ENCODE data around the gene CFAP221. TPM values are rescaled to one million over a fixed set of nuclear protein-coding genes. Genes with fewer than 3 reads are reported as not detected.

CFAP221 gene
- total RNA-seq, 2 donors from 2014 or later: 12.2 to 21.5 TPM

DNA sequence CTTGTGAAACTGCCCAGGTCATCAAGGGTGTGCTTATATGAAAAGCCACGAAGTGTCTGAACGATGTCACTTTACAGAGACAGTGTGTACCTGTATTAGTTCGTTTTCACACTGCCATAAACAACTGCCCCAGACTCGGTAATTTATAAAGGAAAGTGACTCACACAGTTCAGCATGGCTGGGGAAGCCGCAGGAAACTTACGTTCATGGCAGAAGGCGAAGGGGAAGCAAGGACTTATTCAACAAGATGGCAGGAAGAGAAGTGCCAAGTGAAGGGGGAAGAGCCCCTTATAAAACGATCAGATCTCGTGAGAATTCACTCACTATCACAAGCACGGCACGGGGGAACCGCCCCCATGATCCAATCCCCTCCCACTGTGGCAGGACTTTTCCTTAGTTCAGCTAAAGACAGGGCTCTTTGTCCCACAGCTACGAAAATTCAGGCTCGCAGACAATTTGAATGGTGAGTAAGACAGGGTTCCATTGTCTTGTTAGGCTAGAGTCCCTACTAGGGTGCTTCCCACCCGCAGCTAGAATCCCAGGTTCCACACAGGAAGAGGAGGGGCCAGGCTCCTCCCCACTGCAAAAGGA, 154.9 kb downstream of the CFAP221 start:
- Histone ChIP-seq H3K4me1 (peaks cover 23% of the 10 kb centered on the region), H3K27me3 (no peaks in the 10 kb centered on the region), H3K4me3 (no peak overlapping the region), H3K9me3 (no peaks in the 10 kb centered on the region), H3K27ac (no peak overlapping the region), H3K36me3 (replicated peaks in 1 of 2; ENCODE audit: insufficient read depth in 1 of 2, low read depth in 2 of 2) (no peaks in the 10 kb centered on the region)
- DNase-seq: no peak
- intact Hi-C loops (cut with DNase I): no loop called here
- no peak for ATAC-seq
- 66 to 67% methylated on average over 14 to 15 of the region's 15 CpGs for WGBS, 2 donors
- TF ChIP-seq, protein P1, sequence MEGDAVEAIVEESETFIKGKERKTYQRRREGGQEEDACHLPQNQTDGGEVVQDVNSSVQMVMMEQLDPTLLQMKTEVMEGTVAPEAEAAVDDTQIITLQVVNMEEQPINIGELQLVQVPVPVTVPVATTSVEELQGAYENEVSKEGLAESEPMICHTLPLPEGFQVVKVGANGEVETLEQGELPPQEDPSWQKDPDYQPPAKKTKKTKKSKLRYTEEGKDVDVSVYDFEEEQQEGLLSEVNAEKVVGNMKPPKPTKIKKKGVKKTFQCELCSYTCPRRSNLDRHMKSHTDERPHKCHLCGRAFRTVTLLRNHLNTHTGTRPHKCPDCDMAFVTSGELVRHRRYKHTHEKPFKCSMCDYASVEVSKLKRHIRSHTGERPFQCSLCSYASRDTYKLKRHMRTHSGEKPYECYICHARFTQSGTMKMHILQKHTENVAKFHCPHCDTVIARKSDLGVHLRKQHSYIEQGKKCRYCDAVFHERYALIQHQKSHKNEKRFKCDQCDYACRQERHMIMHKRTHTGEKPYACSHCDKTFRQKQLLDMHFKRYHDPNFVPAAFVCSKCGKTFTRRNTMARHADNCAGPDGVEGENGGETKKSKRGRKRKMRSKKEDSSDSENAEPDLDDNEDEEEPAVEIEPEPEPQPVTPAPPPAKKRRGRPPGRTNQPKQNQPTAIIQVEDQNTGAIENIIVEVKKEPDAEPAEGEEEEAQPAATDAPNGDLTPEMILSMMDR (IDR thresholded peaks at IDR 0.05): no peak
- no peak for TF ChIP-seq POLR2A (IDR thresholded peaks at IDR 0.05)

DNA sequence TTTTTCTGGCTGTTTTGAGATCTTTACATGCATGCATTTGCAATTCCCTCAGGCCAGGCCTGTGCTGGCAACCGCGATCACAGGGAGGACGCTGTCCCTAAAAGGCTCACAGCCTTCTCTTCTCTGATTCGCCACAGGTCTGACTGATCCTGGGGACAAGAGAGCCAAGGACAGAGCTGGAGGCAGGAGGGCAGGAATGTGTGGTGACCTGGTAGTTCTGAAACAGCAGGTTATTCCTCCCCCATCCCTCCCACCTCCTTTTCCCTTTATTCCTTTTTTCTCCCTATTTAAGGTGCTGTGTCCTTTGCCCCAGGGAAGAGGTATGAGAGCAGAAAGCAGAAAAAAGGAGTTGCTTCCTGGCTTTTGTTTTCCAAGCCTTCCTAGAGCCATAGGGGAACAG, 156.6 kb downstream of the CFAP221 start:
- H3K27ac ChIP-seq: no peak overlapping the region
- TF ChIP-seq POLR2A (IDR thresholded peaks at IDR 0.05): no peak
- TF ChIP-seq, protein P1 (IDR thresholded peaks at IDR 0.05): no peak
- intact Hi-C loops (cut with DNase I): loop anchor here (5.0 kb wide), 1 partner anchor 471 kb away; no protein-coding TSS in a partner anchor

DNA sequence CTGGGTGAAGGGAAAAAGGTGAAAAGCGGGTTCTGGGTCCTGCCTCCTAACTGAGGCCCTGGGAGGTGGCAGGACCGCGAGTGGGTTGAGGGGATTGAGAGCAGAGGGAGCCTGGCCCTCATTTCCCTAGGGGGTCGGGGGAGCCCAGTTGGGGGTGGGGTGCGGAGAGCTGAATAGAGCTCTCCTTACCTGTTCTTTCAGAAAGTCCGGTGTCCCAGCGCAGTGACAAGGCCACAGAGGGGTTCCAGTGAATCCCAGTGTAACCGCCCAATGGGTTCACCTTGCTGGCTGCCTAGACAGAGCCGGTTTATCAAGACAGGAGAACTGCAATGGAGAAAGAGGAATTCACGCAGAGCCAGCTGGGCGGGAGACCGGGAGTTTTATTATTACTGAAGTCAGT, 157.1 kb downstream of the CFAP221 start:
- TF ChIP-seq, protein P1 (IDR thresholded peaks at IDR 0.05): no peak
- TF ChIP-seq POLR2A (IDR thresholded peaks at IDR 0.05): no peak
- ATAC-seq (no peak), DNase-seq (no peak)
- H3K27ac ChIP-seq: no peak overlapping the region
- H3K4me1 ChIP-seq: peaks cover 4% of the 10 kb centered on the region
- H3K9me3 ChIP-seq: no peaks in the 10 kb centered on the region
- intact Hi-C loops (cut with DNase I): loop anchor here (5.0 kb wide), 1 partner anchor 471 kb away; no protein-coding TSS in a partner anchor
- no peaks in the 10 kb centered on the region for H3K36me3 ChIP-seq (replicated peaks in 1 of 2; ENCODE audit: insufficient read depth in 1 of 2, low read depth in 2 of 2)
- H3K4me3 ChIP-seq: no peak overlapping the region
- WGBS, 2 donors: 60 to 62% methylated on average over 12 of the region's 12 CpGs
- H3K27me3 ChIP-seq: no peaks in the 10 kb centered on the region

More for the DNA sequence above, 156.6 kb downstream of the CFAP221 start:
- no peaks in the 10 kb centered on the region for H3K9me3 ChIP-seq
- H3K4me3 ChIP-seq: no peak overlapping the region
- DNase-seq: no peak
- no peaks in the 10 kb centered on the region for H3K36me3 ChIP-seq (replicated peaks in 1 of 2; ENCODE audit: insufficient read depth in 1 of 2, low read depth in 2 of 2)
- no peak for ATAC-seq
- peaks cover 5% of the 10 kb centered on the region for H3K4me1 ChIP-seq
- WGBS, 2 donors: 71 to 92% methylated on average over 4 of the region's 4 CpGs
- H3K27me3 ChIP-seq: no peaks in the 10 kb centered on the region

DNA sequence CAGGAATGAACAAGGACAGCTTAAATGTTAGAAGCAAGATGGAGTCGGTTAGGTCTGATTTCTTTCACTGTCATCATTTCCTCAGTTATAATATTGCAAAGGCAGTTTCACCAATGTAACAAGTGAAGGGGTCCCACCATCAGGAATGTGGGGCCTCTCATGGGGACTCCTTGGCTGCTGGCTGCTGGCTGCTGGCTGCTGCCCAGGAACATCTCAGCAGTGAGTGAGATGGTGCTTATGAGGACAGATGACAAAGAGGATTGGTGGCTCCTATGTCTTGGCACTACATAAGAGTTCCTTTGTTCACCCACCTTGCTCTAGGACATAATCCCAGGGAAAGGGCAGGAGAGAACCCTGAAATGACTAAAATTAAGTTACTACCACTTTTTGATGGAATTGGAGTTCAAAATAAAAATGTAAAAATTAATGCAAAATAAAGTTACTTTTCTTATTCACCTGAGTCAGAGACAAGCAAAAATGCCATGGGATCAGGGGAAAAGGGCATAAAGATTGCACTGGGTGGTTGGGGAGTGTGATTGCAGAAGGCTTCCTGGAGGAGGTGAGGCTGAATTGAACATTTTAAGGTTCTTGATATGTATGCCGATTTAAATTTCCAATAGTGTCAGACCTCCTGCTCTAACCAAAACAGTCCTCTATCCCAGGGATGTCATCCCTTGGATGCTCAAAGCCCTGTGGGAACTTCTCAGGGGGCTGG, 158.1 kb downstream of the CFAP221 start:
- H3K4me1 ChIP-seq: peaks cover 4% of the 10 kb centered on the region
- no peak for TF ChIP-seq POLR2A (IDR thresholded peaks at IDR 0.05)
- TF ChIP-seq, protein P1 (IDR thresholded peaks at IDR 0.05): no peak
- DNase-seq (no peak), ATAC-seq (no peak)
- intact Hi-C loops (cut with DNase I): loop anchor here (5.0 kb wide), 1 partner anchor 470 kb away; no protein-coding TSS in a partner anchor
- no peaks in the 10 kb centered on the region for H3K36me3 ChIP-seq (replicated peaks in 1 of 2; ENCODE audit: insufficient read depth in 1 of 2, low read depth in 2 of 2)
- no peaks in the 10 kb centered on the region for H3K9me3 ChIP-seq
- H3K27ac ChIP-seq: no peak overlapping the region
- WGBS, 2 donors: 60 to 77% methylated on average over 2 of the region's 2 CpGs
- H3K4me3 ChIP-seq: no peak overlapping the region
- no peaks in the 10 kb centered on the region for H3K27me3 ChIP-seq

Measured in body of pancreas (tissue), 4 donors.